Spinal cord (tissue), 10 donors: ENCODE results near the gene NANS. TPM values are rescaled to one million over a fixed set of nuclear protein-coding genes. Genes with fewer than 3 reads are reported as not detected.

Experiments used
- DNase-seq, 6 donors: peaks; one replicate each; pipeline versions ENCODE4 v3.0.0 to v3.0.0-alpha.2; 2013 to 2015; ENCODE audit warnings: low spot score in 6 of 6, low read depth in 4 of 6
- H3K27ac ChIP-seq: one replicate; pipeline ENCODE4 v1.5.1; 2013; ENCODE audit warnings: low read depth, low read length, control low read depth
- H3K27me3 ChIP-seq: one replicate; pipeline ENCODE4 v1.6.1; 2013; ENCODE audit warnings: low read length; ENCODE audit not compliant: control insufficient read depth, insufficient read depth
- H3K36me3 ChIP-seq: one replicate; pipeline ENCODE4 v1.6.1; 2013; ENCODE audit warnings: low read length; ENCODE audit not compliant: control insufficient read depth, insufficient read depth
- H3K4me1 ChIP-seq: one replicate; pipeline ENCODE4 v1.6.1; 2013; ENCODE audit warnings: low read length; ENCODE audit not compliant: control insufficient read depth, insufficient read depth
- H3K4me3 ChIP-seq: one replicate; pipeline ENCODE4 v1.5.1; 2013; ENCODE audit warnings: low read depth, low read length, control low read depth
- H3K9me3 ChIP-seq: one replicate; pipeline ENCODE4 v1.6.1; 2013; ENCODE audit warnings: low read length; ENCODE audit not compliant: control insufficient read depth, insufficient read depth
- WGBS: methylation state at CpG from one replicate; pipeline ENCODE4 v1.1.5; 2013; ENCODE audit warnings: missing lambda C conversion rate; ENCODE audit not compliant: insufficient coverage; 5-methylcytosine and 5-hydroxymethylcytosine counted together
- long read RNA-seq, 4 donors: transcript quantifications; one replicate each; lab custom pipeline, GENCODE V29; 2026
- polyA plus RNA-seq, 2 donors: library from polyadenylated mRNA; unstranded; fragments of 120-200 nt; gene quantifications; one replicate each; pipeline ENCODE4 v1.2.1, GENCODE V29; 2013; ENCODE audit not compliant: insufficient read length in 2 of 2
- total RNA-seq, 2 donors: library from RNA; depleted of rRNA in 1 of 2; stranded (reverse); fragments of 120-200 nt in 1 of 2; fragments of >200 nt in 1 of 2; gene quantifications; one replicate each; pipeline versions ENCODE4 v1.2.3 to v1.2.4, GENCODE V29; 2013 to 2014
- donor health status: healthy.

NANS gene, protein sequence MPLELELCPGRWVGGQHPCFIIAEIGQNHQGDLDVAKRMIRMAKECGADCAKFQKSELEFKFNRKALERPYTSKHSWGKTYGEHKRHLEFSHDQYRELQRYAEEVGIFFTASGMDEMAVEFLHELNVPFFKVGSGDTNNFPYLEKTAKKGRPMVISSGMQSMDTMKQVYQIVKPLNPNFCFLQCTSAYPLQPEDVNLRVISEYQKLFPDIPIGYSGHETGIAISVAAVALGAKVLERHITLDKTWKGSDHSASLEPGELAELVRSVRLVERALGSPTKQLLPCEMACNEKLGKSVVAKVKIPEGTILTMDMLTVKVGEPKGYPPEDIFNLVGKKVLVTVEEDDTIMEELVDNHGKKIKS
- total RNA-seq (10 to 100 TPM; 32.4 to 44.4 TPM), polyA plus RNA-seq (10 to 100 TPM; 43.8 to 50.0 TPM)
- long read RNA-seq, donor 1, transcript NANS-201 (6 exons, 1,170 nt), result major isoform, 18 of 24 reads
- long read RNA-seq, donor 1, partial matches to known transcripts, result 5 of 24 reads
- long read RNA-seq, donor 1, other reads (novel, unspliced or antisense), result 0 of 24 reads
- long read RNA-seq, donor 2, transcript NANS-201 (6 exons, 1,170 nt), result major isoform, 7 of 9 reads
- long read RNA-seq, donor 2, partial matches to known transcripts, result 0 of 9 reads
- long read RNA-seq, donor 2, other reads (novel, unspliced or antisense), result 0 of 9 reads
- long read RNA-seq, donor 3, transcript NANS-201 (6 exons, 1,170 nt), result major isoform, 9 of 10 reads
- long read RNA-seq, donor 3, partial matches to known transcripts, result 0 of 10 reads
- long read RNA-seq, donor 3, other reads (novel, unspliced or antisense), result 0 of 10 reads
- long read RNA-seq, donor 4, transcript NANS-201 (6 exons, 1,170 nt), result major isoform, 17 of 45 reads
- long read RNA-seq, donor 4, partial matches to known transcripts, result 26 of 45 reads
- long read RNA-seq, donor 4, other reads (novel, unspliced or antisense), result 0 of 45 reads

DNA sequence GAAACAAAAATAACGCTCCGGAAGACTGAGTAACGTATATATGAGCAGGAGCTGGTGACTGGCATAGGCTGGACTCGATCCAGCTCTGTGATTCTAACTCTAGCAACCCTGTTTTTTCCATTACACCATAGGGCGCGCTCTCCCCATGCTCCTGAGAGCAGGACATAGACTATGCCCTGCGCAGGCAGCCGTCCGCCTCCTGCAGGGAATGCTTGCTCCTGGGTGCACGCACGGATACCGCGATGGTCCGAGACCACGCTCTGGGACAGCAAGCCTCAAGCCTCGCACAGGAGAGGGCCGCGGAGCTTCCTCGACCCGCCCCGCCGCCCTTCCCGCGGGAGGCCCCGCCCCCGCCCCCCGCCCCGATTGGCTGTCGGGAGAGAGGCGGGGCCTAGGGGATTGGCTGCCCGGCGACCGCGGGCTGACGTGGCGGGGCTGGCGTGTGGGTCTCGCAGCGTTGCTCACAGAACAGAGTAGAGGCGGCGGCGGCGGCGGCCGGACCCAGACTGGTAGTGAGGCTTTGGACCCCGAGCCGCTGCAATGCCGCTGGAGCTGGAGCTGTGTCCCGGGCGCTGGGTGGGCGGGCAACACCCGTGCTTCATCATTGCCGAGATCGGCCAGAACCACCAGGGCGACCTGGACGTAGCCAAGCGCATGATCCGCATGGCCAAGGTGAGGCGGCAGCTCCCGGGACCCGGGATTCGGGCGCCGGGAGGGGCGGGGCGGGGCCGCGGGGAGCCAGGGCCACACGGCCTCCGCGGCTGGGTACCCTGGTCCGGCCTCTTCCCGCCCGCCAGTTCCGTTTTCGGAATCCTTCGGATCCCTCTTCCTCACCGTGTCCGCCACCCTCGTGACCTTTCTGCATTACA is at the start of gene NANS:
Gene NANS, plus strand, starts transcription at position 464 of the 869 bp plus-strand sequence. Its CDS starts 77 bp downstream, at position 541.
- peak; percentile 69 to 96 (median 82) for DNase-seq
- H3K4me1 ChIP-seq, result peaks cover 11% of the 10 kb centered on the region
- under 1% methylated on average over 78 of the region's 80 CpGs for WGBS
- H3K27ac ChIP-seq, result peak within 1 kb of the TSS; percentile 83
- H3K27me3 ChIP-seq, result no peaks in the 10 kb centered on the region
- H3K36me3 ChIP-seq, result peaks cover 8% of the 10 kb centered on the region
- peak within 1 kb of the TSS; percentile 68 for H3K4me3 ChIP-seq
- no peaks in the 10 kb centered on the region for H3K9me3 ChIP-seq

DNA sequence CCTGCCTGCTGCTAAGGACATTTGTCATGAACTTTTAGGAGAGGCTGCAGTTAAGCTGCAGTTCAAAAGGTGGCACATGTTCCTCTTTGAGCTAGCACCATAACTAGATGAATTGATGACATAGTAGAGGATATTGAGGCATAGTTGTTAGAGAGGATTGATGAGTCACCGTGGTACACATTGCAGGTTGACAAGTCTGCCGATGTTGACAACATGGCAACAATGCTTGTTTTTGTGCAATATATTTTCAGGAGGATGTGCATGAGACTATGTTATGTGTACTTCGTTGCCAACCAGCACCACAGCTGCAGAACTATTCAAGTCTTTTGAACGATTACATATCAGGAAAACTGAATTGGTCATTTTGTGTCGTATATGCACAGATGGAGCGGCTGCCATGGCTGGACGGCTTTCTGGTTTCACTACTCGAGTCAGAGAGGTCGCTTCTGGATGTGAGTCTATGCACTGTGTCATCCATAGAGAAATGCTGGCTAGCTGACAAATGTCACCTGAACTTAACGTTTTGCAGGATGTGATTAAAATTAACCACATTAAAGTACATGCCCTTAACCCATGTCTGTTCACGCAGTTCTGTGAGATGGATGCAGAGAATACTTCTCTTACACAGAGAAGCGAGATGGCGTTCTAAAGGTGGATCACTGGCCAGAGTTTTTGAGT is 49.1 kb upstream of the NANS start:
- peak in 1 of 6 donors; percentile 18 for DNase-seq
- Histone ChIP-seq H3K9me3 (no peaks in the 10 kb centered on the region), H3K4me3 (no peak overlapping the region), H3K4me1 (no peaks in the 10 kb centered on the region), H3K27me3 (no peaks in the 10 kb centered on the region), H3K36me3 (peaks cover 24% of the 10 kb centered on the region), H3K27ac (no peak overlapping the region)
- WGBS, result 64% methylated on average over 7 of the region's 13 CpGs

- Histone ChIP-seq H3K4me1 (no peaks in the 10 kb centered on the region), H3K27ac (no peak overlapping the region), H3K4me3 (no peak overlapping the region), H3K9me3 (no peaks in the 10 kb centered on the region), H3K36me3 (peaks cover 36% of the 10 kb centered on the region), H3K27me3 (no peaks in the 10 kb centered on the region)
- WGBS, result no CpG with 5 or more reads among the region's 3 CpGs
- no peak for DNase-seq
Measured at GRCh38 chr9:98008764-98009163, 47.8 kb upstream of the NANS start.

DNA sequence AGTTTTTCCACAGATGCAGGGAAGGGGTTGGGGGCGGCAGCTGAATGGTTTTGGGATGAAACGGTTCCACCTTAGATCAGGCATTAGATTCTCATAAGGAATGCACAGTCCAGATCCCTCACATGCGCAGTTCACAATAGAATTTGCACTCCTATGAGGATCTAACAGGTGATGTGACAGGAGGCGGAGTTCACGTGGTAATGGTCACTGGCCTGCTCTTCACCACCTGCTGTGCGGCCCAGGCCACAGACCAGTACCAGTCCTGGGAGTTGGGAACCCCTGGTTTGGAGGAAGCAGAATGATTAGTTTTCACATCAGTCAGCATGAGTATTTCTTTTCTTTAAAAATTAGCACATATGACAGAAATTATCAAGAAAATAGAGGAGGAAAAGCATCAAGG is 47.1 kb upstream of the NANS start:
- no peak overlapping the region for H3K27ac ChIP-seq

DNA sequence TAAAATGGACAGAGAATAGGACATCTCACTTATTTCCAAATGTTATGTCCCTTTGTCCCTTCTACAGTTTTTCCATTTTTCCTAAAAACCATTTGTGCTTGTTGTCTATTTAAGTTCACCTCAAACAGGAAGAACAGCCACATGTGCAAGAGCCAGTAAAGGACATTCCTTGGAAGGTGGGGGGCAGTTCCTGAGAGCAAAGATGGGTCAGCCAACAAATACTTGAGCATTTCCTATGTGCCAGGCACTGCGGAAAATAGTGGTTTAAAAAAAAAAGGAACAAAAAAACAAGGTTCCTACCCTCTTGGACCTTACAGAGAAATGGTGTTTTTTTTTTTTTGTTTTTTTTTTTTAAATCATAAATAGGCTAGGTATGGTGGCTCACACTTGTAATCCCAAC is 46.6 kb upstream of the NANS start:
- H3K27me3 ChIP-seq, result no peaks in the 10 kb centered on the region
- no peaks in the 10 kb centered on the region for H3K4me1 ChIP-seq
- no peak overlapping the region for H3K4me3 ChIP-seq
- no peaks in the 10 kb centered on the region for H3K9me3 ChIP-seq
- peak in 1 of 6 donors; percentile 27 for DNase-seq
- WGBS, result no CpG with 5 or more reads among the region's 1 CpG
- no peak overlapping the region for H3K27ac ChIP-seq
- peaks cover 45% of the 10 kb centered on the region for H3K36me3 ChIP-seq

More for the DNA sequence above, 47.1 kb upstream of the NANS start:
- Histone ChIP-seq H3K4me1 (no peaks in the 10 kb centered on the region), H3K36me3 (peaks cover 41% of the 10 kb centered on the region), H3K9me3 (no peaks in the 10 kb centered on the region), H3K4me3 (no peak overlapping the region), H3K27me3 (no peaks in the 10 kb centered on the region)
- no peak for DNase-seq
- 67% methylated on average over 2 of the region's 6 CpGs for WGBS

GRCh38 chr9:98010445-98010844 is 46.1 kb upstream of the NANS start:
- Histone ChIP-seq H3K9me3 (no peaks in the 10 kb centered on the region), H3K27me3 (no peaks in the 10 kb centered on the region), H3K4me1 (no peaks in the 10 kb centered on the region), H3K36me3 (peaks cover 44% of the 10 kb centered on the region), H3K4me3 (no peak overlapping the region), H3K27ac (no peak overlapping the region)
- peak in 1 of 6 donors; percentile 56 for DNase-seq
- 16% methylated on average over 2 of the region's 2 CpGs for WGBS

- no peak overlapping the region for H3K4me3 ChIP-seq
- no peaks in the 10 kb centered on the region for H3K9me3 ChIP-seq
- H3K4me1 ChIP-seq, result no peaks in the 10 kb centered on the region
- DNase-seq, result peak in 1 of 6 donors; percentile 7
- peaks cover 39% of the 10 kb centered on the region for H3K36me3 ChIP-seq
- WGBS, result no CpG with 5 or more reads among the region's 7 CpGs
- H3K27me3 ChIP-seq, result no peaks in the 10 kb centered on the region
- no peak overlapping the region for H3K27ac ChIP-seq
Measured at GRCh38 chr9:98011122-98011521, 45.4 kb upstream of the NANS start.

GRCh38 chr9:98016137-98016680 is 40.3 kb upstream of the NANS start:
- peaks cover 46% of the 10 kb centered on the region for H3K36me3 ChIP-seq
- no peak for DNase-seq
- H3K9me3 ChIP-seq, result no peaks in the 10 kb centered on the region
- H3K4me3 ChIP-seq, result no peak overlapping the region
- no CpG with 5 or more reads among the region's 4 CpGs for WGBS
- no peak overlapping the region for H3K27ac ChIP-seq
- H3K4me1 ChIP-seq, result no peaks in the 10 kb centered on the region
- H3K27me3 ChIP-seq, result no peaks in the 10 kb centered on the region
